ENCODE results near the gene MADCAM1. TPM values are rescaled to one million over a fixed set of nuclear protein-coding genes. Genes with fewer than 3 reads are reported as not detected.
"Not testable (repeated sequence)": the region's sequence is repeated elsewhere in the genome, so short reads cannot be mapped to it uniquely, and the experiment has no call there.

MADCAM1 gene
- total and polyA plus RNA-seq, 4 donors, result 0.24 to 4.4 (median 0.61) TPM

- no peaks in the 10 kb centered on the region for H3K36me3 ChIP-seq (ENCODE audit: control insufficient read depth in 4 of 4, insufficient read depth in 4 of 4, low read length in 4 of 4)
- no peaks in the 10 kb centered on the region for H3K27me3 ChIP-seq (ENCODE audit: control insufficient read depth in 3 of 3, insufficient read depth in 3 of 3, low read length in 2 of 3)
- WGBS, 2 donors, result 71 to 76% methylated on average over 26 of the region's 26 CpGs
- TF ChIP-seq, protein P1, sequence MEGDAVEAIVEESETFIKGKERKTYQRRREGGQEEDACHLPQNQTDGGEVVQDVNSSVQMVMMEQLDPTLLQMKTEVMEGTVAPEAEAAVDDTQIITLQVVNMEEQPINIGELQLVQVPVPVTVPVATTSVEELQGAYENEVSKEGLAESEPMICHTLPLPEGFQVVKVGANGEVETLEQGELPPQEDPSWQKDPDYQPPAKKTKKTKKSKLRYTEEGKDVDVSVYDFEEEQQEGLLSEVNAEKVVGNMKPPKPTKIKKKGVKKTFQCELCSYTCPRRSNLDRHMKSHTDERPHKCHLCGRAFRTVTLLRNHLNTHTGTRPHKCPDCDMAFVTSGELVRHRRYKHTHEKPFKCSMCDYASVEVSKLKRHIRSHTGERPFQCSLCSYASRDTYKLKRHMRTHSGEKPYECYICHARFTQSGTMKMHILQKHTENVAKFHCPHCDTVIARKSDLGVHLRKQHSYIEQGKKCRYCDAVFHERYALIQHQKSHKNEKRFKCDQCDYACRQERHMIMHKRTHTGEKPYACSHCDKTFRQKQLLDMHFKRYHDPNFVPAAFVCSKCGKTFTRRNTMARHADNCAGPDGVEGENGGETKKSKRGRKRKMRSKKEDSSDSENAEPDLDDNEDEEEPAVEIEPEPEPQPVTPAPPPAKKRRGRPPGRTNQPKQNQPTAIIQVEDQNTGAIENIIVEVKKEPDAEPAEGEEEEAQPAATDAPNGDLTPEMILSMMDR (IDR thresholded peaks at IDR 0.05; ENCODE audit: control extremely low read depth, extremely low read depth), result no peak
- DNase-seq (peak in 1 of 3 donors; percentile 32), ATAC-seq (ENCODE audit: insufficient read depth, low FRiP score) (no peak)
- H3K9me3 ChIP-seq (ENCODE audit: control insufficient read depth in 4 of 4, insufficient read depth in 3 of 4, low read length in 3 of 4), result peaks cover 0 to 8% (median 3%) of the 10 kb centered on the region in 4 donors
- H3K9ac ChIP-seq (ENCODE audit: insufficient read depth in 1 of 2, low read length in 2 of 2), result no peak overlapping the region
- no peak overlapping the region for H3K27ac ChIP-seq (ENCODE audit: low read depth in 1 of 2, low read length in 1 of 2)
- peaks cover 0 to 6% (median 2%) of the 10 kb centered on the region in 5 donors for H3K4me1 ChIP-seq (ENCODE audit: control insufficient read depth in 5 of 5, insufficient read depth in 5 of 5, low read length in 5 of 5)
- no peak overlapping the region for H3K4me3 ChIP-seq
Measured at GRCh38 chr19:478236-478903, 17.9 kb upstream of the MADCAM1 start.

- WGBS, 2 donors, result 70 to 77% methylated on average over 14 of the region's 14 CpGs
- Histone ChIP-seq H3K36me3 (ENCODE audit: control insufficient read depth in 4 of 4, insufficient read depth in 4 of 4, low read length in 4 of 4) (no peaks in the 10 kb centered on the region), H3K9me3 (ENCODE audit: control insufficient read depth in 4 of 4, insufficient read depth in 3 of 4, low read length in 3 of 4) (peaks cover 0 to 8% (median 3%) of the 10 kb centered on the region in 4 donors), H3K9ac (ENCODE audit: insufficient read depth in 1 of 2, low read length in 2 of 2) (no peak overlapping the region), H3K4me1 (ENCODE audit: control insufficient read depth in 5 of 5, insufficient read depth in 5 of 5, low read length in 5 of 5) (peaks cover 0 to 6% (median 2%) of the 10 kb centered on the region in 5 donors), H3K27ac (ENCODE audit: low read depth in 1 of 2, low read length in 1 of 2) (no peak overlapping the region), H3K27me3 (ENCODE audit: control insufficient read depth in 3 of 3, insufficient read depth in 3 of 3, low read length in 2 of 3) (no peaks in the 10 kb centered on the region), H3K4me3 (no peak overlapping the region)
- TF ChIP-seq, protein P1 (IDR thresholded peaks at IDR 0.05; ENCODE audit: control extremely low read depth, extremely low read depth), result no peak
- ATAC-seq (ENCODE audit: insufficient read depth, low FRiP score) (no peak), DNase-seq (peak in 2 of 3 donors; percentile 18 to 35)
Measured at GRCh38 chr19:478976-479375, 17.3 kb upstream of the MADCAM1 start.

- no peak overlapping the region for H3K27ac ChIP-seq (ENCODE audit: low read depth in 1 of 2, low read length in 1 of 2)
- H3K4me1 ChIP-seq (ENCODE audit: control insufficient read depth in 5 of 5, insufficient read depth in 5 of 5, low read length in 5 of 5), result peaks cover 0 to 6% (median 2%) of the 10 kb centered on the region in 5 donors
- no peak overlapping the region for H3K4me3 ChIP-seq
- peak overlapping the region in 1 of 2 donors; percentile 5 for H3K9ac ChIP-seq (ENCODE audit: insufficient read depth in 1 of 2, low read length in 2 of 2)
- H3K36me3 ChIP-seq (ENCODE audit: control insufficient read depth in 4 of 4, insufficient read depth in 4 of 4, low read length in 4 of 4), result no peaks in the 10 kb centered on the region
- DNase-seq (peak; percentile 50 to 66 (median 53)), ATAC-seq (ENCODE audit: insufficient read depth, low FRiP score) (peak; percentile 75)
- peaks cover 0 to 8% (median 3%) of the 10 kb centered on the region in 4 donors for H3K9me3 ChIP-seq (ENCODE audit: control insufficient read depth in 4 of 4, insufficient read depth in 3 of 4, low read length in 3 of 4)
- WGBS, 2 donors, result 33 to 36% methylated on average over 36 of the region's 36 CpGs
- TF ChIP-seq, protein P1 (IDR thresholded peaks at IDR 0.05; ENCODE audit: control extremely low read depth, extremely low read depth), result peak; percentile 50
- peaks cover 0 to 5% (median 0%) of the 10 kb centered on the region in 3 donors for H3K27me3 ChIP-seq (ENCODE audit: control insufficient read depth in 3 of 3, insufficient read depth in 3 of 3, low read length in 2 of 3)
Measured at GRCh38 chr19:480016-480855, 16.1 kb upstream of the MADCAM1 start.

DNA sequence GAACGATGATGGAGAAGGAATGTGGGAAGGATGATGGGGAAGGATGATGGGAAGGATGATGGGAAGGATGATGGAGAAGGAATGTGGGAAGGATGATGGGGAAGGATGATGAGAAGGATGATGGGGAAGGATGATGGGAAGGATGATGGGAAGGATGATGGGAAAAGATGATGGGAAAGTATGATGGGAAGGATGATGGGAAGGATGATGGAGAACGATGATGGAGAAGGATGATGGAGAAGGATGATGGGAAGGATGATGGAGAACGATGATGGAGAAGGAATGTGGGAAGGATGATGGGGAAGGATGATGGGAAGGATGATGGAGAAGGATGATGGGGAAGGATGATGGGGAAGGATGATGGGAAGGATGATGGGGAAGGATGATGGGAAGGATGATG, 15.2 kb upstream of the MADCAM1 start:
- H3K27me3 ChIP-seq (ENCODE audit: control insufficient read depth in 3 of 3, insufficient read depth in 3 of 3, low read length in 2 of 3), result peaks cover 0 to 12% (median 0%) of the 10 kb centered on the region in 3 donors
- ATAC-seq (ENCODE audit: insufficient read depth, low FRiP score); H3K9ac ChIP-seq (ENCODE audit: insufficient read depth in 1 of 2, low read length in 2 of 2); H3K27ac ChIP-seq (ENCODE audit: low read depth in 1 of 2, low read length in 1 of 2); H3K4me1 ChIP-seq (ENCODE audit: control insufficient read depth in 5 of 5, insufficient read depth in 5 of 5, low read length in 5 of 5); H3K9me3 ChIP-seq (ENCODE audit: control insufficient read depth in 4 of 4, insufficient read depth in 3 of 4, low read length in 3 of 4); H3K4me3 ChIP-seq; H3K36me3 ChIP-seq (ENCODE audit: control insufficient read depth in 4 of 4, insufficient read depth in 4 of 4, low read length in 4 of 4); DNase-seq: not testable (repeated sequence)
- WGBS, 2 donors, result 96% methylated on average over 3 of the region's 3 CpGs
